Right renal cortex interstitium (tissue), 3 donors: ENCODE data around the gene DSN1. TPM values are rescaled to one million over a fixed set of nuclear protein-coding genes. Genes with fewer than 3 reads are reported as not detected.

ENCODE experiments used
- DNase-seq, 3 donors: peaks; one replicate each; pipeline ENCODE4 v3.0.0-alpha.2; 2013; ENCODE audit warnings: low read depth in 3 of 3, low spot score in 2 of 3
- polyA plus RNA-seq, 3 donors: library from polyadenylated mRNA; unstranded; fragments of 120-200 nt; gene quantifications; one replicate each; pipeline ENCODE4 v1.2.1, GENCODE V29; 2013; ENCODE audit not compliant: insufficient read length in 3 of 3

DSN1 gene
- polyA plus RNA-seq, 3 donors: 18.0 to 19.1 (median 18.5) TPM

- no peak for DNase-seq
These were observed 70.0 kb downstream of the DSN1 start for GRCh38 chr20:36703530-36703929.

Other genes starting within 250 kb of the DSN1 start
- gene MYL9, start 232.2 kb downstream of the DSN1 start, polyA plus RNA-seq: 100 to 1,000 TPM; 196 to 241 (median 211) TPM
- 10 to 100 TPM; 58.9 to 60.4 (median 59.1) TPM for gene TGIF2, start 200.2 kb downstream of the DSN1 start, polyA plus RNA-seq
- 10 to 100 TPM; 62.1 to 75.2 (median 70.2) TPM for gene RAB5IF, start 168.0 kb downstream of the DSN1 start, polyA plus RNA-seq
- gene SLA2, start 127.6 kb downstream of the DSN1 start, polyA plus RNA-seq: under 1 TPM; 0.28 to 0.82 (median 0.50) TPM
- gene NDRG3, start 27.7 kb downstream of the DSN1 start, polyA plus RNA-seq: 10 to 100 TPM; 34.5 to 38.9 (median 38.1) TPM
- gene TLDC2, start 102.4 kb upstream of the DSN1 start, polyA plus RNA-seq: 1 to 10 TPM; 1.8 to 4.8 (median 3.2) TPM
- gene SAMHD1, start 177.9 kb upstream of the DSN1 start, polyA plus RNA-seq: 10 to 100 TPM; 24.7 to 29.8 (median 26.7) TPM